Right renal pelvis (tissue), 4 donors: ENCODE measurements around the gene DPH5. TPM values are rescaled to one million over a fixed set of nuclear protein-coding genes. Genes with fewer than 3 reads are reported as not detected.
"Not testable (repeated sequence)": the region's sequence is repeated elsewhere in the genome, so short reads cannot be mapped to it uniquely, and the experiment has no call there.

ENCODE experiments used
- DNase-seq, 4 donors: peaks; one replicate each; pipeline ENCODE4 v3.0.0-alpha.2; 2013; ENCODE audit warnings: low read depth in 4 of 4, low spot score in 3 of 4, missing footprints in 1 of 4
- polyA plus RNA-seq, 4 donors: library from polyadenylated mRNA; unstranded; fragments of 120-200 nt; gene quantifications; one replicate each; pipeline ENCODE4 v1.2.1, GENCODE V29; 2013; ENCODE audit not compliant: insufficient read length in 4 of 4

DPH5 gene
- polyA plus RNA-seq, 4 donors: 57.0 to 62.4 (median 60.2) TPM

DNA sequence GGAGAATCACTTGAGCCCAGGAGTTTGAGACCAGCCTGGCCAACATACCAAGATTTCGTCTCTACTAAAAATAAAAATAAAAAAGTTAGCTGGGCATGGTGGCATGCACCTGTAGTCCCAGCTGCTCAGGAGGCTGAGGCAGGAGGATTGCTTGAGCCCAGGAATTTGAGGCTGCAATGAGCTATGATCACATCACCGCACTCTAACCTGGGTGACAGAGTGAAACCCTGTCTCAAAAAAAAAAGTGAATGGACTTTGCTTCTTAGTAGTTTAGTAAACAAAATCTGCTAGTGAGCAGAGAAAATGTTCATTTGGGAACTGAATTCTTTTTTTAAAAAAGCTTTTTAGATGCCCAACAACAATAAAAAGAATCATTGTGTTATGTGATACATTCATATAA is 6.5 kb upstream of the DPH5 start:
- DNase-seq: not testable (repeated sequence)

- DNase-seq: no peak
These were observed 5.3 kb upstream of the DPH5 start for GRCh38 chr1:101030881-101031280.

GRCh38 chr1:101029184-101029583 is 3.6 kb upstream of the DPH5 start:
- DNase-seq: no peak

DNA sequence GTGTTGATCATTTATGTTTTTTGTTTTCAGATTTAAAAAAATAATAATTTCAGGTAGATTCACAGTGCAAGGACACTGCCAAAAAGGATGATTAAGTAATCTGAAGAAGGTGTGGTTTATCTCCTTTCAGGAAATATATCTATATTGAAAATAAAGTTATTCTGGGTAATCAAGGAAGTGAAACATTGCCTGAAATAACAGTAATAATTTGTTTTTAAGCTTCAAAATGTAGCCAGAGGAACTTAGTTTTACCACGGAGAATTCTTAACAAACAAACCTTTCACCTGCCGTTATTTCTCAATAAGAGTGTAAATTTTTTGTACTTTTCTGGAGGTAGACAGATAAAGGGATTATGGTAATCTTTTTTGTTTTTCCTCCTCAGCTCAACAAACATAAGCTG is 2.9 kb upstream of the DPH5 start:
- DNase-seq: no peak

DNA sequence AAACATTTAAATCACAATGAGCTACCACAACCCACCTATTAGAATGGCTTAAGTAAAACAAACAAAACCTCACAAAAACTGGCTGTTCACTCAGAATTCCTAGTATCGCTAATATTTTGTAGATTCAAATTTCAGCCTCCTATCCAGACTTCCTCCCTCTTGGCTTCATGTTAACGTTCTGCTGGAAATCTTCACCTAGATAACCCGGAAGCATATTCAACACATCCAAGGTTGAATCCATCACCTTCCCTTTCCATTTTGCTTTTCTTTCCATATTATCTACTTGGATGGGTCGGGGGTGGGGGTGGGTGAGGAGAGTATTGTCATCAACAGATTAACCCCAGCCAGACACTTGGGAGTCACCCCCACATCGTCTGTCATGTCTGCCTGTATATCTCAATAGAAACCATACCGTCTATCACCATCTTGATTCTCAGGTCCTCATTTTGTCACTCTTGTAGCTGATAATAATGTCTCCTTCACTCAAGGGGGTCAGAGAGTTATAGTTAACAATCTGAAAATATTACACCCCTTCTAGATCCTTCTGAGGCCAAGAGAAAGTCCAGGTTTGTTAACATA is 1.7 kb upstream of the DPH5 start:
- DNase-seq: no peak

DNA sequence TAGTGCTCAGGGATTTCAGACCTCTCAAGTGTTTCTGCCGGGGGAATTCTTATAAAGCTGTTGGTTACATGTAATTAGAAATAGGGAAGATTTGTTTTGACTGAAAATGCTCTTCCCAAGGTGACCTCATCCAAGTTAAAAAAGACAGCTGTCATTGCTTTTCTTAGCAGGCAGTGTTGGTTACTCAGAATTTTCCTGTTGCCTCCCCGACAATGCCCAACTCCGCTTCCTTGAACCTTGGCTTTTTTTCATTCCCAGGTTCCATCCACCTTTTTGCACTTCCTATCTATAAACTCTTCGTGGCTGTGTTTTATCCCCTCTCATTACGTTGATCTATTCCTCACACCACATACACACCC is 825 bp upstream of the DPH5 start:
- no peak for DNase-seq

GRCh38 chr1:101025283-101025656 is 314 bp downstream of the DPH5 start:
- DNase-seq: peak in 1 of 4 donors; percentile 28

DNA sequence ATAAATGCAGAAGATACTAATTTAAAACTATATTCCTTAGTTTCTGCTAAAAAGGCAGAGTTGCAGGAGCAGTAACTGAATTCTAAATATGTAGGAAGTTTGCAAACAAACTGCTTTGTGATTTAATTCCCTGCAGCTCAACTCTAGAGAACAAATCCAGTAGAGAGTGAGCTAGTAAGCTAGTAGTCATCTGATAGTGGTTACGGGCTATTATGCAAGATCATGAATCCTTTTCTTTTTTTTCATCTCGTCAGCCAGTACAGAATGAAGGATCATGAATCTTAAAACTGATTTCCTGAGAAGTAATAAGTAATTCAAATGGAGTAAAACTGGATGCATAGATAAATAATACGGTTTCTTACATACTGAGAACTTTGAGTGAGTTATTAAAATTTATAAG is 3.3 kb downstream of the DPH5 start:
- no peak for DNase-seq

- DNase-seq: no peak
These were observed 8.1 kb downstream of the DPH5 start for GRCh38 chr1:101017448-101017847.

GRCh38 chr1:101013776-101014175 is 11.8 kb downstream of the DPH5 start:
- DNase-seq: no peak

DNA sequence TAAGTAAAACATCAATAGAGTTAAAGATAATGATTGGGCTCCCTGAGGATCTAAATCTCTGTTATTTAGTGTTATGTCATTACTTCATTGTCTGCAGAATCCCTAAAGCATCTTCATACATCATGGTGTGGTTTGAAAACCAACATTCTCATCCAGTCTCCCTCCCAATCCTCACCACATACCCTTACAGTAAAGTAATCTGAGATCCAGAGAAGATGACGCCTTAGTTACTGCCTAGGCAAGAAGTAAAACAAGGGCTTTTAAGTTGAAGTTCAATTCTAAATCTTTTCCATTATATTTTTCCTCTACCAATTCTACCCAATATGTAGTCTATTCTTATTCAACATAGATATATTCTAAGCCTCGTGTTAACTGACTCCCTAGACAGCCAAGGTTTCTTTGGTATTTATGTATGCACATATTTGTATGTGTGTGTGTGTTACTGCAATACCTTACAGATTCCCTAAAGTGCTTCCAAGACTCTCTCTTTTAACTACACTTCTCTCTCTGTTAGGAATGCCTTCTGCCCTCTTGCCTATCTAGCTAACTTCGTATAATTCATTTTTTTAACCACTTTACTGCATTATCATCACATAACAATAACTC is 17.3 kb downstream of the DPH5 start:
- no peak for DNase-seq

- no peak for DNase-seq
These were observed 19.0 kb downstream of the DPH5 start for GRCh38 chr1:101006553-101006952.

GRCh38 chr1:101005871-101006270 is 19.7 kb downstream of the DPH5 start:
- no peak for DNase-seq

DNA sequence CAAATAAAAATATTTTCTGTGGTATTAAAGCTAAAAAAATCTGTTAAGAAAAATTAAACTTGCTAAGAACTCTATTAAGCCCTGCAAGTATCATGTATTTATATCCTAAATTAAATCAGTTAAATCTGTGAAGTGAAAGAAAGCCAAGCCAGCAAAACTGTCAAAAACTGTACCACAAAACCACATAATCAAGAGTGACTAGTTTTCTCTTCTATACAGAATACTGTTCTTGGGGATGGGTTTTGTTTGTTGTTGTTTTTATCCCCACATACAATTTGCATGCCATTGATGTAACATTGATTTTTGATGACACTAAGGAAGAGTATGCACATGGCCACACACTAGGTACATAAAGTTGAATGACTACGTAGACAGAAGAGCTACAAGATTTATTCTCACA is 20.4 kb downstream of the DPH5 start:
- DNase-seq: no peak

DNA sequence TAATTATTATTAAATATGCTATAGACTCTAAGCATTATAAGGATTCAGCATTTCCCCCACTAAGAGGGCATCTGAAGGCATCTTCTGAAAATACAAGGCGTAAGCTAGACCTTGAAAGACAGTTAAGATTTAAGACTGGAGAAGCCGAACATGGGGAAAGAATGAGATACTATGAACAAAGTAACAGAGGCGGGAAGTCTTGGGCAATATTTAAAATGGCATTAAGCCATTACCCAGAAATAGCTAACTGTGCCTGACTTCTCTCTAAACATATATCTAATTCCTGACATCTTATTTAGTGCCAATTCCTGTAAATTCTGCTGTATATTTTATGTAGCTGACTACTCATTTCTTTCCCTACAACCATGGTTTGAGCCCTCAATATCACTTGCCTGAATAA is 20.9 kb downstream of the DPH5 start:
- DNase-seq: no peak

DNA sequence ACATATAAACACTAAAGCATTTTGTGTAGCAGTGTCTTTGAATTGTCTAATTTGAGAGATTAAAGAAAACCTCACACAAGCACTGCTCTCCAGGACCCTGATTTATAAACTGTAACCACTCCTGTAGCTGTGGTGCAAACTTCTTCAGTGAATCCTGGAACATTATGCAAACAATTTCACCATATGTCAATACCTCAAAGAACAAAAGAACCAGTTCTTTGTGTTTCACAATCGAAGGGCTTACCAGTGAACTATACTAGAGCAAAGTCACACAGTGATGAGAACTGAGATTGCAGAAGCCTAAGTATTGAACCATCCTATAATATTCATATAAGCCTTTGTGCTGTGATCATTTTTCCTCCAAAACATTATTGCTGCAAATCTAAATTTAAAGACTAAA is 21.5 kb downstream of the DPH5 start:
- DNase-seq: no peak

GRCh38 chr1:101003012-101003650 is 22.5 kb downstream of the DPH5 start:
- DNase-seq: no peak

- DNase-seq: no peak
These were observed 23.0 kb downstream of the DPH5 start for GRCh38 chr1:101002551-101002950.

DNA sequence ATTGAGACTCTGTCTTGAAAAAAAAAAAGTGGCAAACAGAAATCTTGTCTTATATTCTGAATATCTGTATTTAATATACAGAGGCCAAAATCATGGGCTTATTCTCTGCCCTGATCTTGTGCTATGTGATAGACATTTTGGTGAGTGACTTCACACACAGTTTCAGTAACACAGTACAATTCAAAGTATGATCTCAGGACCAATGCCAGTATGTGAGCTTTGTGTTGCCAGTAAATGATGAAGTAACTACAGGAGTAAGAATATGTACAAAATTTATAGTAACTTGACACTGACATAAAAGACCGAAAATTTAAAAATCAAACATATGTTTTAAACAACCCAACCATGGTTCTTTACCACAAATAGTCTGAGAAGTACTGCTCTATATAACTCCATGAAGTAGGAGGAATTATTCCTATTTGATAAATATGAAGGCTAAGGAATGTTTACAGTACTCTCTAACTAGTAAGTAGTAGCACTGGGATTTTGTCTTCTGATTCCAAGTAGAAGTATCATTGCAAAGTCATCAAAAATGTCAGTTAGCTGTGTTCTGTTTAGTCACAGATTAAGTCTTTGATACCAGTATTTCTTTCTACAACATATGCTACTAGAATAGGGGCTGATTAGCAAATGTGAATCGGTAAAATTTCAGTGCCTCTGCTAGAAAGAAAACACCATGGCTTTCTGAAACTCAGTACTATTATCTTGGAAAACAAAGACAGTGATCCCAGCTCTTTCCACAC is 25.3 kb downstream of the DPH5 start:
- DNase-seq: no peak

DNA sequence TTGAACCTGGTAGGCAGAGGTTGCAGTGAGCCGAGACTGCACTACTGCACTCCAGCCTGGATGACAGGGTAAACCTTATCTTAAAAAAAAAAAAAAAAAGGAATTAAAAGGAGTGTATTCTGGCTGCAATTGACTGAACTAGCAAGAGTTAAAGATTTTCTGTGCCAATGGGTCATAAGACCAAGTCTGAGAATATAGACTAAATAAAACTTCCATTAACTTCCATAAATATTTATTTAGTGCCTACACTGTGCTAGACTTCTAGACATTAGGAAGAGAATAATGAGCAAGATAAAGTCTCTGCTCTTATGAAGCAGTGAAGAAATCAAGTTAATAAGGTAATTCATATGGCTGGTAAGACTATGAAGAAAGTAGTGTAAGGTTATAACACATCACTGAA is 27.2 kb downstream of the DPH5 start:
- no peak for DNase-seq

GRCh38 chr1:100995198-100995988 is 30.2 kb downstream of the DPH5 start:
- peak in 2 of 4 donors; percentile 5 to 18 for DNase-seq
